ENCODE measurements around the gene TRIM31.
"Not testable (repeated sequence)": the region's sequence is repeated elsewhere in the genome, so short reads cannot be mapped to it uniquely, and the experiment has no call there.

Gene TRIM31

DNA sequence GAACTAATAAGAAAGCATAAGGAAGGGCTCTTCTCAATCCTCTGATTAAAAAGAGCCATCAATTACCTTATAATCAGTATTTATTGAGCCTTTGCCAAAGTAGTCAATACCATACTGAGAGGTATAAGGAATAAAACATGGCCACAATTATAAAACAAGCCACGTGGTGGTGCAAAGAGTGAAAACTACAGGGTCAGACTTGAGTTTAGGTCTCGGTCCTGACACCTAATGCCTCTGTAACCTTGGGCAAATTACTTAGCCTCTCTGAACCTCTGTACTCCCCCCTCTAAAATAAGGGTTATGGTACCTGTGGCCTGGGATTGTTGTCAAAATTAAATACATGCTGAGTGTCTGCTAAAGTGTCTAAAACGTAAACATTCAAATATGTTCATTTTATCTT, 36.3 kb upstream of the TRIM31 start:
- DNase-seq, result no peak

DNA sequence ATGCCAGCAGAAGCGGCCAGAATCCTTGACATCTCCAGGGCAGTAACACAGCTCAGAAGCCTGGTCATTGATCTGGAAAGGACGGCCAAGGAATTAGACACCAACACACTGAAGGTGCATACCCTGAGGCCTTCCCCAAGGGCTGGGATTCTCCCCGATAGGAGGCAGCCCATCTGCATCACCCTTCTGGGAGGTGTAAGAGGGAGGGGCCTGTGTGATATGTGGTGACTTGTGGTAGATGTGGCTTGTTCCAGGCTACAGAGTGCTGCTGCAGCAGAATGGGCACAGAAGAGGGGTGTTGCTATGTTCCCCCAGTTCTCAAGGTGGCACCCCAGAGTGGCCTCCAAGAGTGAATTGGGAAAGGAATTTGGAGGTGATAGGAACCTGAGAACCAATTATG, 34.2 kb upstream of the TRIM31 start:
- DNase-seq, result no peak

DNA sequence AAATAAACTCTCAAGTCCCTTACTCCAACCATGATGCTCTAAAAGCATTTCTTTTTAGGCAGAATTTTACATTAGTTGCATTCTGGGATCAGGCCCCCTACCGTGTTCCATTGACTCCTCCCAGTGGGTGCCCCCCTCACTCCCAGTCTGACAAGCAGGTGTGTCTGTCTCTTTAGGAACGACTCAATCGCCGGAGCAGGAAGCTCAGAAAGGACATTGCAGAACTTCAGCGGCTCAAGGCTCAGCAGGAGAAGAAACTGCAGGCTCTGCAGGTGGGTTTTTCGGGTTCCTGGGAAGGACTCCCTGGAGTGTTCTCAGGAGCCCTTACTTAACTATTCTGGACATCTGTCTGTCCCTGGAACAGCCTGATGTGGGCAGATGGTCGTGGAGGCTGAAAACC, 32.9 kb upstream of the TRIM31 start:
- no peak for DNase-seq

DNA sequence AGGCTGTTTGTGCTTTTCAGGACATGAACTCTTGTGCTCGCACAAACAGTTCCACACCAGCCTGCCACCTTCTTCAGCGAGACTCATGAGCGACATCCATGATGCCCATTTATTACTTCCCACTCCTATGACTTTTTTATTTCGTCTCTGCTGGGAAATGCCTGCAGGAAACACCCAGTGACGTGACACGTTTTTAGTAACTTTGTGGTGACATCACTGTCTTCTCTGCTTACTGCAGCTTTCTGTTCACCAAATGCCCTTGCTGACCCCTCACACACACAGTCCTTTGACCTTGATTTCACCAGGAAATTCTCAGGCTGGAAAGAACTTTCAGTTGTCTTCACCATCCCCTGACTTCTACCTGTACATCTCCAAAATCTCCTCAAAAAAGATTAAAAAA, 31.9 kb upstream of the TRIM31 start:
- DNase-seq, result no peak

GRCh38 chr6:30143780-30144179, 30.9 kb upstream of the TRIM31 start:
- DNase-seq, result no peak

DNA sequence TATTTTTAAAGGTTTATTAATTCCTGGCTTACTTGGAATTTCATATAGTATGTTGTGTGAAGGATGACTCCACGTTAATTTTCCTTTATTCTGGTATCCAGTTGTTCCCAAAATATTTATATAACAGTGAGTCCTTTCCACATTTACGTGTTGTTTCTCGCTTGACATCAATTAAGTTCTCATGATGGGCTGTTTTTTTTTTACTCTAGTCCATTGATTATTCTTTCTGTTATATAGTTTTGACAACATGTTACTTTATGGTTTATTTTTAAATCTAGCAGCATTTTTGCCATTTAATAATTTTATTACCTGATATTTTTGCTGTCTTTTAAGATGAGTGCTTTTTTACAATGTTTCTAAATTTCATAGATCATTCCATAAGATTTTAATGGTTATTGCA, 29.8 kb upstream of the TRIM31 start:
- DNase-seq, result no peak

GRCh38 chr6:30140240-30140639, 27.4 kb upstream of the TRIM31 start:
- not testable (repeated sequence) for DNase-seq

GRCh38 chr6:30136570-30137286, 23.8 kb upstream of the TRIM31 start:
- DNase-seq, result no peak

DNA sequence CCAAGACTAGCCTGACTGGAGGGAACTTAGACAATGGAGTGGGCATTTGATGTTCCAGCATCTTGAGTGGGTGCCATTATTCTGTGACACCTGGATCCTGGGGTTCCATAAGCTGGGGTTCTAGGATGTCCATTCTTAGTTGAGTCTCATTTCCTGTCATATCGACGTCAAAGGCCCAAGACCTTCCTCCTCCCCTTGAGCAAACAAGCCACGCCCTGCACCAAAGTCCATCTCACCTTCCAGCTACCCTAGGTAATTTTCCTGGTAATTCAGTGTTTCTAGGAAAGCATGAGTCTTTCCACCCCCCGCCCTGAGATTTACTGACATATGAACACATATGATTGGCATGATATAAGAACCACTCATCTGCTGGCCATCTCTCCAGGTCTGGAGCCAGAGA, 22.9 kb upstream of the TRIM31 start, which contains the start of gene TRIM40:
TSS of gene TRIM40 (plus strand) at position 384 of the 400 bp plus-strand sequence. CDS start 897 bp downstream, outside the sequence.
- no peak for DNase-seq

DNA sequence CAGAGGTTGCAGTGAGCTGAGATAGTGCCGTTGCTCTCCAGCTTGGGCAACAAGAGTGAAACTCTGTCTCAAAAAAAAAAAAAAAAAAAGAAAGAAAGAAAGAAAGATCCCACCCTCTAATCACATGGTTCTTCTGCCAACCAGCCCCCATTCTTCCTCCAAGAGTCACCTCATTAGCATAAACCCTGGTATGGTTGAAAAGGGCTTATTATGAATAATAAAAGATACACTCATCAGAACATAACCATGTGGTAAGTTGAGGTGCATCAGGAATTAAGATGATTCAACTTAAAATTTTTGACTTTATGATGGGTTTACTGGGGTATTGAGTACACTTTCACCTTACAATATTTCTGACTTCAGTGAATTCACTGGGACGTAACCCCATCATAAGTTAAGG, 22.3 kb upstream of the TRIM31 start:
- no peak for DNase-seq

GRCh38 chr6:30131947-30132497, 19.1 kb upstream of the TRIM31 start:
- no peak for DNase-seq

GRCh38 chr6:30130887-30131862, 18.3 kb upstream of the TRIM31 start:
- DNase-seq, result peak; percentile 39

GRCh38 chr6:30130179-30130679, 17.3 kb upstream of the TRIM31 start:
- no peak for DNase-seq

- DNase-seq, result no peak
Measured at GRCh38 chr6:30129265-30130178, 16.6 kb upstream of the TRIM31 start.

GRCh38 chr6:30127238-30128093, 14.6 kb upstream of the TRIM31 start:
- no peak for DNase-seq

DNA sequence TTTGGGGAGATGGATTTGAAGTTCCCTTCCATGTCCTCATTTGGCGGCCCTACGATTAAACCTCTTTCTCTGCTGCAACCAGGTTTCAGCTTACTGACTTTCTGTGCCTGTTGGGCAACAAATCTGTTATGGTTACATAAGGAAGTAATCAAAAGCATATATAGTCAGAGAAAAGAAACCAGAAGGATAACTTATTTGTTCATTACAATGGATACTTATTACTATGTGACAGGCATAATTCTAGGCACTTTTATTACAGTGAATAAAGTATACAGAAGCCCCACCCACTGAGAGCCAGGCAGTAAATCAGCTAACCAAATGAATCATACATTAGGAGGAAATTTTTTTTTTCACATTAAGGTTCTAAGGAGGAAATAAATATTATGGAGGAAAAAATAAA, 9.6 kb upstream of the TRIM31 start:
- DNase-seq, result no peak

DNA sequence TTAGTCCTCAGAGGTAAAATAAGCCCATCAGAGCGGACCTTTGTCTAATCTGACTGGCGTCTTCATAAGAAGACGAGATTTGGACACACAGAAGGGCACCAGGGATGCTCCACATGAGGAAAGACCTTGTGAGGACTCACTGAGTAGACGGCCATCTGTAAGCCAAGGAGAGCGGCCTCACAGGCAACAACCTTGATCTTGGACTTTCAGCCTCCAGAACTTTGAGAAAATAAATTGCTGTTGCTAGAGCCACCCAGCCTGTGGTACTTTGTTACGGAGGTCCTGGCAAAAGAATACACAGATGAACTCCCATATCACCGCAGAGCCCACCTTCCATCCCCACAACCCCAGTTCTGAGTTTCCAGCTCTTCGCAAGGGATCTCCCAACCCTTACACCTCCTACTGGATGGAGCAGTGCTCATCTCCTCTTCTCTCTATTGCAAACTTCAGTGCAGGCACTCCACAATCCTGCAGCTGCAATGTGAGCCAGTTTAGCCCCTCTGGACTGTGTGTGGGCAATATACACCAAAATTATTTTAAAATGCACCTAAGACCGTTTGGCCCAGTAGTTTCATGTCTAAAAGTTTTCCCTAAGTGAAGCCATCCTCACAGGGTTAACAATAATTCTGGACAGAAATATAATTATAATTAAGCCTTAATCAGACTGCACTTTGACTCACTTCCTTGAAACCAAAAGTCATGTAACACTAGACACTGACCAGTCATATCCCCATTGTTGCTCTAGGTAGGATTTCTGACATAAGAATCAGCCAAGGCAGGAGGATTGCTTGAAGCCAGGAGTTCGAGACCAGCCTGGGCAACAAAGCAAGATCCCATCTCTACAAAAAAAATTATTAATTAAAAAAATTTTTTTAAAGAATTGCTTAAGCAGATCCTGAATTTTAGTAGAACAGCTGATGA, 8.8 kb upstream of the TRIM31 start:
- DNase-seq, result no peak

- DNase-seq, result not testable (repeated sequence)
Measured at GRCh38 chr6:30118691-30119090, 5.8 kb upstream of the TRIM31 start.

DNA sequence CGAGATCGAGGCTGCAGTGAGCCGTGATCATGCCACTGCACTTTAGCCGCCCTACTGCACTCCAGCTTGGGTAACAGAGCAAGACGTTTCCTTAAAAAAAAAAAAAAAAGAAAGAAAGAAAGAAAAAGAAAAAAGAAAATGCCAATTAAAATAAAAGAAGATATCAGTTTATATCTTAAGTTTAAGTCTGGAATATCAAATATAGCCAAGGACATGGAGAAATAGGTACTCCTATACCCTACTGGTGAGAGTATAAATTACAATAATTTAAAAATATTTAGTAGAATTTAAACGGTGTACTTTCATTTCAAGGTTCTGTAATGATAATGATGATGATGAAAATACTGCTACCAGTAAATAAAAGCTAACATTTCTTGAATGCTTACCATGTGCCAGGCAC, 3.8 kb upstream of the TRIM31 start:
- DNase-seq, result no peak

DNA sequence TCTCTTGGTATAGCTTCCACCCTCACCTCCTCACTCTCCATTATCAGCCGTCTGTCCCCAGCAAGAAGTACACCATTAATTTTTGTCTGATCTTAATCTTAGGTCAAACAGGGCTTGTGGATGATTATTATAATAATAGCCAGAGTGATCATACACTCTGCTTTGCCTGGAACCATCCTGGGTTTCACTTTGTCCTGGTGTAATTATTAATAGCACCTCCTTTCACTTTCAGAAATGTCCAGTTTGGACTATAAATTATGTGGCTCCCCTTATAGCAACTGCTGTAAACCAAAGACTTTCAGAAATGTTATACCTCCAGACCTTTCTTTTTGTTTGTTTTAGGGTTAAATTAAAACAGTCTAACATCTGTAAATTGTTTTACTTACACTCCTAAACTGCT, 951 bp upstream of the TRIM31 start:
- DNase-seq, result no peak
